HS-27A (cell line): Measurements from ENCODE around the gene SESN3.
A peak's percentile ranks its signal among the peaks of the same experiment; 100 is the strongest.
"Not testable (repeated sequence)": the region's sequence is repeated elsewhere in the genome, so short reads cannot be mapped to it uniquely, and the experiment has no call there.

ENCODE experiments used
- DNase-seq: peaks from one replicate; pipeline ENCODE4 v3.0.0-alpha.2; 2012; ENCODE audit warnings: low read depth, missing footprints

The SESN3 gene, protein sequence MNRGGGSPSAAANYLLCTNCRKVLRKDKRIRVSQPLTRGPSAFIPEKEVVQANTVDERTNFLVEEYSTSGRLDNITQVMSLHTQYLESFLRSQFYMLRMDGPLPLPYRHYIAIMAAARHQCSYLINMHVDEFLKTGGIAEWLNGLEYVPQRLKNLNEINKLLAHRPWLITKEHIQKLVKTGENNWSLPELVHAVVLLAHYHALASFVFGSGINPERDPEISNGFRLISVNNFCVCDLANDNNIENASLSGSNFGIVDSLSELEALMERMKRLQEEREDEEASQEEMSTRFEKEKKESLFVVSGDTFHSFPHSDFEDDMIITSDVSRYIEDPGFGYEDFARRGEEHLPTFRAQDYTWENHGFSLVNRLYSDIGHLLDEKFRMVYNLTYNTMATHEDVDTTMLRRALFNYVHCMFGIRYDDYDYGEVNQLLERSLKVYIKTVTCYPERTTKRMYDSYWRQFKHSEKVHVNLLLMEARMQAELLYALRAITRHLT

DNA sequence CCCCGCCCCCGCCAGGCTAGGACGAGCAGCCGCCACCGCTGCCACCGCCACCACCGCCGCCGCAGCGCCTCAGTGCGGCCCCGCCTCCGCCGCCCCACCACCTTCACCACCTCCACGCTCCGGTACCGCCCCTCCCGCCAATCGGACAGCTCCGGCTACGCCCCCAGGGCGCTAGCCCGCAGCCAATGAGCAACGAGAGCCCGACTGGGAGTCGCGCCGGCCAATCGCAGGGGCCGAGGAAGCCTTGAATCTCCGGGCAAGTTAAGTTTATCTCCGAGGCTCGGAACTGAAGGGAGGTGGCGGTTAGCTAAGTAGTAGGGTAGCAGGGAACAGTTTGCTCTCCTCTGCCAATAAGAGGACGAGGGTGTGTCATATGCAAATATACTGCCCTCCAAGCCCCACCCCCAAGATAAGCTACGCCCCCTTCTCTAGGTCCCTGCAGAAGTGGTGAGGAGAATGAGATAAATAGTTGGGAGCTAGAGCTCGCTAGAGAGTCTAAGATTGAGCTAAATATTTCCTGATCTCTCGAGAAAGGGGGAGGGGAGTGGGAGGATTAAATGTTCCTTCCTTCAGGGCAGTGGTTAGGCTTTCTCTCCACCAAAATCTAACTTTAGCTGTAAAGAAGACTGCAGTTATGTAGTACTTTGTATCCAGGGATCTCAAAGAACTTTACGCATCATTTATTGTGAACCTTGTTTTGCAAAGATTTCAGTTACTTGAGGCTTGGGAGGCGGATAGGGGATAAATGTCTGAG, at the start of gene SESN3:
Gene SESN3 (minus strand): TSS at position 76 of the 754 bp plus-strand sequence. CDS start 342 bp downstream, outside the sequence.
- DNase-seq: peak; percentile 74

DNA sequence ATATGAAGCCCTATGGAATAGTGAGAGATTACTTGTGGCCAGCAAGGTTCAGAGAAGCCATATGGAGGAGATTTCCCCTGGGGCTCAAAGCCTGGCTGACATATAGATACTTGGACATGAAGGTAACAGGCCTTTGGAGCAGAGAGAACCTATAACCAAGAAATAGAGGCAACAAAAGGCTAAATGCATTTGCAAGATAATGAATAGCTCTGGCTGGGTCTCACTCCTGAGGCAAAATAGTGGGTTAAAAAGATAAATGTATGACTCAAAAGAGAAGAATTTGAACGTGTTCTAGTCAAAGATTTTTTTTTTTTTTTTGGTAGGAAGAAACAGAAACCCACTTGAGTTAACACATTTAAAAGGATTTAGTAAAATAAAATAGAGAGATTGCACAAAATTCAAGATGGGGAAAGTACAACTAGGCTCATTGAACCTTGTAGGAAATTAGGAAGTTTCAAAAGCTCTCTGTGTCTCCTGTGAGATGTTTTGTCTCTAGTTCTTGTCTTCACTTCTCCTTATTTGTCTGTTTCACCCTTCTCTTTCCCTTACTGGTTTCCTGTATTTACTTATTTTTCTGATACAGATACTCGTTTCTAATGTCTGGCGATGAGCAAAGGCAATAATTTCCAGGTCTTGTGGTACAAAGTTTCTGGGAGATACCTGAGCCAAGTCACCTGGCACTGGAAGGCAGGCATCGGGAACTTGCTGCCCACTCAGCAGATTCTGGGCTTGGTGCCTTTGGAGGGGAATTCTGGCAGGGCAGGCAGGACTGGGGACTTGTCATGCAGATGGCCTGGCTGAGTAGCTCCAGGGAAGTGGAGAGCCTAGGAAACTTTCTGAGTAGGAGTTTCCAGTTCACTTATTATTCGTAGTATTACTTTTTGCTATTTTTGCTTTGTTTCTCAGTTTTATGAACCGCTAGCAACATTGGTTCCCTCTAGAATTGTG, 49.2 kb upstream of the SESN3 start:
- DNase-seq: no peak

DNA sequence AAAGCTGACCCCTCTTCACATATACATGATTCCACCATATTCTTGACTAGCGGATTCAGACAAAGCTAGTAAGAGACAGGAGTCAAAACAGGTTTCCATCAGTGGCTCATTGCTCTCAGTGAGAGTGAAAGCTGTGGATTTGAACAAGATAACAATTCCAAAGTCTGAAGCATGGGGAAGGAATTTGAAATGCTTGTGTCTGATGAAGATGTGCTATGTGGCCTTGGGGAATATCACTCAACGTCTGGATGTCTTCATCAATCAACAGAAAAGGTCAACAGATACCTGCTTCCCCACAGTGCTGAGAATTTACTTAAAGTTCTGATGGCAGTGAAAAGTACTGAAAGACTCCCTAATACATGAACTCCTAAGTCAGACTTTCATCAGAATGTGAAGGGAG, 46.9 kb upstream of the SESN3 start:
- DNase-seq: no peak

DNA sequence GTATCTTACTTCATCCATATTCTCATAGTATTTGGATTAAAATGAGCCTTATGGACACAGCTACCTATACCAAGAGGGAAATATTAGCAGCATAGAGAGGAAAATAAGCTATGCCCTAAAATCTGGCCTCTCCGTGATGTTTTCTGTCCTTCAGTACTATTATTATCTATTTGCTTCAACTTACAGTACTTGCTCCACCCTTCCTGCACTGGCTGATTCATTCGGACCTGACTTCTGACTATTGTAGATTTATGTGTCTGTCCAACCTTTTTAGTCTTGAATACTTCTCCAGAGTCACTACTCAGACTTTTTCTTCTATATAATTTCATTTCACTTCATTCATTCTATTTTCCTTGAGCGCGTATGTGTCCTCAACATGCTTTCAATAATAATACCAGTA, 45.1 kb upstream of the SESN3 start:
- DNase-seq: no peak

DNA sequence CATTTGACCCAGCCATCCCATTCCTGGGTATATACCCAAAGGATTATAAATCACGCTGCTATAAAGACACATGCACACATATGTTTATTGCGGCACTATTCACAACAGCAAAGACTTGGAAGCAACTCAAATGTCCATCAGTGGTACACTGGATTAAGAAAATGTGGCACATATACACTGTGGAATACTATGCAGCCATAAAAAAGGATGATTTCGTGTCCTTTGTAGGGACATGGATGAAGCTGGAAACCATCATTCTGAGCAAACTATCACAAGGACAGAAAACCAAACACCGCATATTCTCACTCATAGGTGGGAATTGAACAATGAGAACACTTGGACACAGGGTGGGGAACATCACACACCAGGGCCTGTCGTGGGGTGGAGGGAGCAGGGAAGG, 42.6 kb upstream of the SESN3 start:
- DNase-seq: not testable (repeated sequence)

DNA sequence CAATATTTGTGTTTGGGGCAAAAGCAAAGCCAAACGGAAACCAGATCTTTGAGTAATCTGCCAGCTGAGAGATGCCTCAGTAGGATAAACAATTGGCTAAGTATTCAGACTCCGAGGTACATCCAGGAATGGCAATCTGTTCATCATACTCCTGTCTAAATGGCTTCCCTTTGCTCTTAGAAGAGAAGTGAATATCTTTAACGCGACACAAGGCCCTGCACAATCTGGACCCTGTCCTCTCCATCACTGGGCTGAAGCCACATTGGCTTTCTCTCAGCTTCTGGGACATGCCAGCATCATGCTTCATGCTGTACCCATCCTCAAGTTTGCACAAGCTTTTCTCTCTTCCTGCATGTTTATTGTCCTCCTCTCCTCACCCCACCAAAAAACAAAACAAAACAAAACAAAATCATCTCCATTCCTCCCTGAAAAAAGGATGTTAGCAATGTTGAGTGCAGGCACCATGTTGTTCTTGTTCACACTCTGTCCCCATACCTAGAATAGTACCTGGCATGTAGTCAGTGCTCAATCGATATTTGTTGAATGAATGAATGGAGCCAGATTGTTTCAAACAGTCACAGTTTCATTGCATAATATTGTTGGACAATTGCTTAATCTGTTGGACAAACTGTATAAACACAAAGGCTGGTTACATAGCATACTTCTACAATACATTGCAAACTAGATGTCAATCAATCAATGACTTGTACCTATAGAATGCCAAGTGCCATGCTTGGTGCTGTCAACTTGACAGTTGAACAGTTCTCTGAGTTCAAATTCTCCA, 38.2 kb upstream of the SESN3 start:
- no peak for DNase-seq

DNA sequence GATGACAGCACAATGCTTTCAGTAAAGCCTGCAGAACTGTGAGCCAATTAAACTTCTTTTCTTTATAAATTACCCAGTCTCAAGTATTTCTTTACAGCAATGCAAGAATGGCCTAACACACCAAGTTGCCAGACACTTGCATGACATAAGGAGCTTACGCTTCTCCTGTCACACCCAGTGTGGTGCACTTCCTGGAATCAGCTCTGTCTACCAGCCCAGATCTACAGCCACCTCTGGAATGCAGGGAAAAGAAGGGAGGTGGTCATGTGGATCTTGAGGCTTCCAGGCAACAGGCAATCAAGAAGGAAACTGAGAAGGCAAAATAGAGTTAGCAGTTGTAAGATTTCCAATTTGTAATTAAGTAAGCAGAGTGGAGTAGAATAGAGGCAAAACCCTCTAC, 37.4 kb upstream of the SESN3 start:
- DNase-seq: no peak

DNA sequence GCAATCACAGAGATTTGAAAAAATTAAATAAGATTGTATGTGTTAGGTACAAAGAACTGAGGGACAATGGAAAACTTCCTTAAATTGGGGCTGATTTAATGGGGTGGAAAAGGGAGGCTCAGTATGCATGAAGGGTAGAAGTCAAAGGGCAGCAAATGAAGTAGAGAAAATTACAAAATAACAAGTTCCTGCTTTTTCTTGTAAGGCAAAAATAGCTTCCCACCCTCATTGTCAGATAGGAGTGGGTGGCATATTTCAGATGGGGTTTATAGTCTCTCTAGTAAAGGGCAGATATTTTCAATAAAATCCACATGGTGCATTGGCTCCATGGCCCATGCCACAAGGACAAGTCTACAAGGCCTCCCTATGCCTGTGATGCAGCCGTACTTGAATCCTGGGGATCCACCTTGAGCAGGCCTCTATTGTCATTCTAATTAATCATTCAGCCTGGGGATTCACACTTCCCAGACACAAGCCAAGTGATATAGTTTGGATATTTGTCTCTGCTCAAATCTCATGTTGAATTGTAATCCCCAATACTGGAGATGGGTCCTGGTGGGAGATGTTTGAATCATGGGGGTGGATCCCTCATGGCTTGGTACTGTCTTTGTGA, 36.7 kb upstream of the SESN3 start:
- no peak for DNase-seq

DNA sequence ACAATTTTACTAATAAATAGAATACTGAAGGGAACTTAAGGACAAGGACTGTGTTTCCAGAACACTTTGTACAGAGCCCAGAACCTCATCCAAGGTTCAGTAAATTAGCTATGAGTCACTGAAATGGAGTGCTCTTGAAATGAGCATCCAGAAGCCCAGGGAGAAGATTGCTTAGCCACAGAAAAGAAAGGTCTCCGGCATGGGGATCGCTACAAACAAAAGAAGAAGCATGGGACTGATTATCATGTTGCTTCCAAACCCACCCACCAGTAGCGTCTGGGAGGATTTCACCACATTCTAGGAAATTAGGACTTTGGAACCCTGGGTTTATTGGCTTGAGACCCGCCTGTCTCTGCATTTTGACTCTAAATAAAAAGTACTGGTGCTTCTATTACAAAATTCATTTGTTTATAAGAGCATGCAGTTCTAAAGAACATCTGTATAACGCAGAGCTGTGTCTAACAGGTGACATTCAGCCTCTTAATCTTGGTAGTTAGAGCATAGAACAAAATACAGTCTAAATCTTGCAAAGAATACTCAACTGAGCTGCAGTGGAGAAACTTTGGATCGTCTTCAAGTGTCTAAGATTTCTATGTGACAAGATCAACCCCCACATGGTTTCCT, 35.9 kb upstream of the SESN3 start:
- DNase-seq: no peak

DNA sequence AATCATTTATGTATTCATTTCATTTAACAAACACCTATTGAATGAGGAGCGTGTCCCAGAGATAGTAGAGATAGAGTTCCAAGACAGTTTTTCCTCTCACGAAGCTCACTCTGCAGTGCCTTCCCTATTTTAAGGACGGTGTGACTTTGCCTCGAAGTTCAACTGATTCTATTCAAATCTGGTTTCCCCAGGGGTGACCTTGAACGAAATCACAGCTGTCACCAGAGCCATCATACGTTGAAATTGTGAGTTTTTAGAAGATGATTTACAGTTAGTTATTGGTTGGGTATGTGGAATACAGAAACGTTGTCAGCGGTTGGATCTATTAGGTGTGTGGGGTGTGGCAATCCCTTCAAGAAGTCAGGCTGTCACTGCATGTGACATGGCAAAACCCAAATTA, 33.9 kb upstream of the SESN3 start:
- no peak for DNase-seq

DNA sequence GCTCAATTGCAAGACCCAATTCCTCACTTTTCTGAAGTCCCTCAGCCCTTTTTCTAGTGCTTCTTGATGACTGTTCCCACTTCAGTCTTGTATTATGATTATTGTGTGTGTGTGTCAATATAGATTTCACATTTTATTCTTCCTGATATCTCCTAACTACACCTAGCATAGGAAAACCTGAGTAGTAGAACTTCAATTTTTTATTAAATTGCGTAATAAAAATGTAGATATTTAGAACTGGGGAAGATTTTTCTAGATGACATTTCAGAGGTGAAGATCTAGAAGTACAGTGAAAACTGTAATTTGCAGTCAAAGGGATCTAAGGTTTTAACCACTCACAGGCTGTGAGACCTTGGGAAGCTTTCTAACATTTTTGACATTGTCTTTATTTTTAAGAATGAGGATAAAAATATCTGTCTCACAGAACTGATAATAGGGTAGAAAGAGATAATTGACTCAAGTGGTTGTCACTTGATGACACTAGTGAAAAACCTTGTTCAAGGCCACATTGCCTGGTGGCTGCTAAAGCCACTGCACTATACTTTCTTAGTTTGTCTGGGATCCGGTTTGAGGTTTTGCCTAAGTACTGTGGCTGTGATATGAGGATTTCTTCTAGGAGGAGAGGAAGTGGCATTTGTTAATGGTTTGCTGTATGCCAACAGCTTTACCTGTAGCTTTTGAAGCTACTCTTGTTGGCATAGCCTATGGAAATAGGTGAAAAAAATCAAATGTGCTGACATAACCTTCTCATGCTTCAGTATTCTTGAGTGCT, 32.2 kb upstream of the SESN3 start:
- no peak for DNase-seq

DNA sequence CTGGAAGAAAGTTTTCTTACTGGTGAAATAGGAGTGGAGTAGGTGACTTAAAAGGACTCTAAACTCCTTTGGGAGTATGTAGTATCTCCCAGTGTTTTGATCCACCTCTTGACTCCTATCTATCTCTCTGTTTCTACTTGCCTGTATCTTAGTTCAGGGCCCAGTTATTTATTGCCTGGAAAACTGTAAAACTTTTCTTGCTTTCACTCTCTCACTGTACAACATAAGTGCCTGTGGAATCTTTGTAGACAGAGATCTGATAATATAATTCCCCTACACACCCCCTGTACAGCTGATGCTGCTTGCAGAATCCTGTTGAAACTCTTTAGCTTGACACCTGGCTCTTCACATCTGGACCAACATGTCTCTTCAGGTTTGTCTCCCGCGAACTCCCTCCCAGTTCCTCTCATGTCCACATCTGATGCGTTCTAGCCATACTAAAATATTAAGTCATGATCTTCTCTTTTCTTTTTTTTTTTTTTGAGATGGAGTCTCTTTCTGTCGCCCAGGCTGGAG, 26.5 kb upstream of the SESN3 start:
- DNase-seq: no peak

DNA sequence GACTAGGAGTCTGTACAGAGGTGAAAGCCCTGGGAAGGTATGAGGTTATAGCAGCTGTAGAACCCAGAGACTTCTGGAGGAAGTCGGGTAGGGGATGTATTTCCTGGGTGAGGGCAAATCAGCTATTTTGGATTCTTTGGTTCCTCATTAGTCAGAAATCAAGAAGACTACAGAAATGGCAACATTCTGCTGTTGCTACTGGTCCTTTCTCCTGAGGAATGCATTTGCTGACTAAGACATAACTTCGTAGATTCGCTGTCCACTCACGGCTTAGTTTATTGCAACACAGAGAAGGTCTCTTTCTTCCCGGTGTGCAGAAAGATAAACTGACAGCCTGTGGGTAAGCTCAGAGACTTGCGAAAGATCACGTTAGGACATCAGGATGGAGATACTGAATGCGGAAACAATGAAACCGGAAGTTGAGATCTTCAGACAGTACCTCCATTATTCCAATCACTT, 25.3 kb upstream of the SESN3 start:
- no peak for DNase-seq

DNA sequence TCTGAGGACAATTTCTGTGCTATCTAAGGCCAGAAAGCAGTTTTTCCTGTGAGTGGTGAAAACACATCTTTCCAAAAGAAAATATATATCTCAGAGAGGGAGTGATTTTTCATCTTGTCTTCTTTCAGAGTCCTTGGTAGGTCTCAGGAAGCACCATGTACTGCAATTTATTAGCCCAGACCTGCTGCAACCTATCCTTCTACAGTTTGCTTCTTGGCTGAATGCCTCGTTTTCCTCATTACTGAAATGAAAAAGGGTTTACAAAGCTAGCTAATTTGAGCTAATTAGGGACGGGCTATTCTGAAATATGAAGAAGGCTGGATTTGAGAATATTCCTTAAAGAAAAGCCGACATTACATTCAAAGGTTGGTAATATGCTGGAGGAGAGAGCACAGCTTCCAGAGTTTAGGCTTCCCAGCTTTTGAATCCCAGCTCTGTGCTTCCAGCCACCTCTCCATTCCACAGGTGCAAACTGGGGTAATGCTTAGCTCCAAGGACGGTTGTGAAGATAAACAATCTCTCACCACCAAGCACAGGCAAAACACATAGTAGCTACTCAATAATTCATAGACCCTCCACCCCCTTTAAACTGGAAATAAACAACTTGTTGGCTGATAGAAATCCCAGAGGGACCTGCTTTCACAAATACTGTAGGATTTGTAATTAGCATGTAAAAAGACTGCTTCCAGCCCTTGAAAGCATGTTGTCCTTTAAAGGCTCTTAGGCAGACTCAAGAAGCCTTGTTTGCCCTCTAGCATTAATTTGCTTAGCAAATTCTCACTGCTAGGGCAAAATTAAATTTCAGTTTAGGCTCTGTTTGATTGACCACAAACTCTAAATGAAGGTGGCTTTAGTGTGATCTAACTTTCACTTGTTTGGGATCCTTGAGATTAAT, 24.5 kb upstream of the SESN3 start:
- DNase-seq: no peak

DNA sequence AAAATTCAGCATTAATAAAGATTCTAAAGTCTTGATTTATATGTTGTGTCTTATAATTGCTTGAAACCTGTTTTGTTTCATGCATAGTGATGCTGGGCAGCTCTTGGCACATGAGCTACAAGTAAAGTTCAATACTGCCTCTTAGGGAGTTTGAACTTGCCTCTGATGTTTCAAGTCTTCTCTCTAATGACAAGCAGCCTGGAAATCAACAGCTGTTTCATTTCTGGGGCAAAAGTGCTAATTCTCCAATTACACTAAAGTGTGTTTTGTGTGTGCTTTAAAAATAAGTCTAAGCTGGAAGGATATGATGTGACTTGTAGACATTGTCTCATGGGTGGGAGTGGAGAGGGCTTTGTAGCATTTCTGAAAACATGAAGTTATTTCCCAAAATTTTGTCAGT, 23.7 kb upstream of the SESN3 start:
- DNase-seq: no peak

DNA sequence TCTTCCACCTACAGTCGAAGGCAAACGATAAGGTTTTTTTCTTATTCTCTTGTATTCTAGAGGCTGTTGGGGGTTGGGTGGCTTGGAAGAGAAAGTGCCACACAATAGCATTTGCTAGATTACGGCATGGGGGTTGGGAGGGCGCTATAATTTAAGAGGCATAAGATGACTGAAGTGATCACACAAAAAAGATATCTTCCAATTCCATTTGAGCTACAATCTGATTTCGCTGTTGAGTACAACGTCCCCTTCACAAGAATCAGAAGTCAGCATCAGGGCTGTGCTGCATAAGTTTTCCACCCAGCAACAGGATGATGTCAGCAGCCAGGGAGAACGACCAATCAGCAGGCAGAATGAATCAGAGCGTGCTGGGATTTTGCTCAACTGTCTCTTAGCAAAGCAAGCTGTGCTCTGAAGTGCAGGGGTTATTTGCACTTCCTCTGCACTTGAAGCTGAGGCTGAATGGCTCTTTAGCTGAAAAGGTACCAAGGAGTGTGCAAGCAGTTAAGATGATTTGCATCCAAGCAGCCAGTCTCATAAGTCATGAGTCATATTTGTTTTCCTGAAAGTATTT, 23.2 kb upstream of the SESN3 start:
- DNase-seq: no peak

DNA sequence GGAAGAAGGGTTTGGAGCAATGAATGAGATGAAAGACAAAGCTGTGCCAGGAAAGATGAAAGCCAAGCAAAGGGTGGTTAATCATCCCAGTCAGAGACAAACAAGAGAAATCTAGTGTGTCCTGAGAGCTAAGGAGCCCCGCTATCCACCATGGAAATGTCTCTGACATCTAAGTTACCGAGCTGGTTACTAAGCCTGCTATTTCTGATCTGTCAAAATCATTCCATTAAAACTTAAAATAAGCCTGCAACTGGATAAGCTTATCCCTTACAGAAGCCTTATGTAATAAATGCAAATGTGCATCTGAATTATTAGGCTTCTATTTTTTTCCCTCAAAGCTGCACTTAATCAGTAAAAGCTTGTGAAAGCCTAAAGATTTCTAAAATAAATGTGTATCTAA, 22.1 kb upstream of the SESN3 start:
- DNase-seq: no peak

DNA sequence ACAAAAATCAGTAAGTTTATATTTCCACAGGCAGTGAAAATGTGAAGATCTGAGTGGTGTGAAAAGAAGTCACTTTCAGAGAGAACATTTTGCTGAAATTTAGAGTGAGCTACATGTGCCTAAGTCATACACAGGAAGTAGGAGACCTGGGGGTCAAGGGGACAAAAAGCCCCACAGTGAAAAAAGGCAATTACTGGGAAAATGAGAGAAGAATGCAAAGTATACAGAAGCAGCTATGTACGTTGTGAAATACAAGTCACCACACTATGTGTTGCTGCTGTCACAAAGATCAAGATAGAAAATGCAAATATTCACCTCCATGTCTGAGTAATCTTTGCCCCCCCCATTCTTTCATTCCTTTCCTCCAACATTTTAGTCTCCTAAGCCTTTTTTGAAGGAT, 21.6 kb upstream of the SESN3 start:
- no peak for DNase-seq
